HUES64 (cell line): ENCODE data around the gene SLC41A3.
"Not testable (repeated sequence)": the region's sequence is repeated elsewhere in the genome, so short reads cannot be mapped to it uniquely, and the experiment has no call there.

Source experiments
- H3K27ac ChIP-seq: 2 replicates; pipeline ENCODE4 v1.7.0; 2013; ENCODE audit warnings: low read depth, low read length, inconsistent platforms
- H3K27me3 ChIP-seq: 2 replicates; pipeline ENCODE4 v1.6.1; 2013; ENCODE audit warnings: mild to moderate bottlenecking, low read length; ENCODE audit not compliant: insufficient read depth
- H3K36me3 ChIP-seq: 2 replicates; pipeline ENCODE4 v1.6.1; 2013; ENCODE audit warnings: mild to moderate bottlenecking, low read length; ENCODE audit not compliant: insufficient read depth
- H3K4me1 ChIP-seq: 2 replicates; pipeline ENCODE4 v1.6.1; 2013; ENCODE audit warnings: mild to moderate bottlenecking, low read length, moderate library complexity; ENCODE audit not compliant: insufficient read depth
- H3K4me3 ChIP-seq: 2 replicates; pipeline ENCODE4 v1.5.1; 2013; ENCODE audit warnings: mild to moderate bottlenecking, low read length, moderate library complexity
- H3K9ac ChIP-seq: 2 replicates; pipeline ENCODE4 v1.6.1; 2013; ENCODE audit warnings: mild to moderate bottlenecking, low read depth, low read length
- H3K9me3 ChIP-seq: 2 replicates; pipeline ENCODE4 v1.6.1; 2013; ENCODE audit warnings: low read depth, low read length; ENCODE audit not compliant: insufficient read depth
- WGBS: fragments of 150-250, 120-280 bp; methylation state at CpG from one replicate; pipeline ENCODE4 v1.1.7; 2013; ENCODE audit warnings: missing lambda C conversion rate; 5-methylcytosine and 5-hydroxymethylcytosine counted together

The SLC41A3 gene

GRCh38 chr3:126078866-126079265 lies 5.1 kb downstream of the SLC41A3 start:
- Histone ChIP-seq H3K4me1 (peaks cover 4% of the 10 kb centered on the region), H3K4me3 (no peak overlapping the region), H3K9ac (no peak overlapping the region), H3K36me3 (no peaks in the 10 kb centered on the region), H3K27ac (no peak overlapping the region), H3K9me3 (no peaks in the 10 kb centered on the region), H3K27me3 (no peaks in the 10 kb centered on the region)
- WGBS = 90% methylated on average over 3 of the region's 4 CpGs

- 97% methylated on average over 11 of the region's 11 CpGs for WGBS
- Histone ChIP-seq H3K27ac (no peak overlapping the region), H3K4me1 (no peaks in the 10 kb centered on the region), H3K9ac (no peak overlapping the region), H3K9me3 (no peaks in the 10 kb centered on the region), H3K4me3 (no peak overlapping the region), H3K27me3 (no peaks in the 10 kb centered on the region), H3K36me3 (no peaks in the 10 kb centered on the region)
Observed at GRCh38 chr3:126077754-126078153, 6.2 kb downstream of the SLC41A3 start.

- Histone ChIP-seq H3K4me1 (no peaks in the 10 kb centered on the region), H3K36me3 (no peaks in the 10 kb centered on the region), H3K4me3 (no peak overlapping the region), H3K9me3 (no peaks in the 10 kb centered on the region), H3K9ac (no peak overlapping the region), H3K27me3 (no peaks in the 10 kb centered on the region), H3K27ac (no peak overlapping the region)
Observed at GRCh38 chr3:126076140-126076539, 7.8 kb downstream of the SLC41A3 start.

GRCh38 chr3:126070146-126070545 lies 13.8 kb downstream of the SLC41A3 start:
- Histone ChIP-seq H3K9me3 (no peaks in the 10 kb centered on the region), H3K9ac (no peak overlapping the region)
- WGBS = 87% methylated on average over 10 of the region's 10 CpGs

GRCh38 chr3:126067959-126068358 lies 16.0 kb downstream of the SLC41A3 start:
- 0 out of 2 replicates have a peak, but pooled peaks cover 2% of the 10 kb centered on the region for H3K4me1 ChIP-seq
- H3K27ac ChIP-seq = no peak overlapping the region
- H3K27me3 ChIP-seq = no peaks in the 10 kb centered on the region
- no peak overlapping the region for H3K4me3 ChIP-seq
- no peak overlapping the region for H3K9ac ChIP-seq
- no peaks in the 10 kb centered on the region for H3K9me3 ChIP-seq
- H3K36me3 ChIP-seq = no peaks in the 10 kb centered on the region
- WGBS = 94% methylated on average over 8 of the region's 8 CpGs

More at GRCh38 chr3:126070146-126070545, 13.8 kb downstream of the SLC41A3 start:
- H3K4me1 ChIP-seq = 0 out of 2 replicates have a peak, but pooled peaks cover 2% of the 10 kb centered on the region
- no peaks in the 10 kb centered on the region for H3K27me3 ChIP-seq
- no peak overlapping the region for H3K4me3 ChIP-seq
- H3K36me3 ChIP-seq = no peaks in the 10 kb centered on the region
- no peak overlapping the region for H3K27ac ChIP-seq

- H3K27ac ChIP-seq, H3K9me3 ChIP-seq, H3K4me3 ChIP-seq, H3K36me3 ChIP-seq, H3K4me1 ChIP-seq, H3K27me3 ChIP-seq, H3K9ac ChIP-seq: not testable (repeated sequence)
- 88% methylated on average over 6 of the region's 6 CpGs for WGBS
Observed at GRCh38 chr3:126066676-126067075, 17.2 kb downstream of the SLC41A3 start.

- WGBS = 89% methylated on average over 3 of the region's 3 CpGs
- H3K9me3 ChIP-seq = no peaks in the 10 kb centered on the region
- no peak overlapping the region for H3K9ac ChIP-seq
- H3K27ac ChIP-seq = no peak overlapping the region
- no peaks in the 10 kb centered on the region for H3K36me3 ChIP-seq
- no peaks in the 10 kb centered on the region for H3K27me3 ChIP-seq
- H3K4me1 ChIP-seq = 0 out of 2 replicates have a peak, but pooled peaks cover 2% of the 10 kb centered on the region
- no peak overlapping the region for H3K4me3 ChIP-seq
Observed at GRCh38 chr3:126065876-126066275, 18.0 kb downstream of the SLC41A3 start.

- Histone ChIP-seq H3K36me3 (no peaks in the 10 kb centered on the region), H3K4me3 (no peak overlapping the region), H3K4me1 (0 out of 2 replicates have a peak, but pooled peaks cover 2% of the 10 kb centered on the region), H3K27me3 (no peaks in the 10 kb centered on the region), H3K9me3 (no peaks in the 10 kb centered on the region), H3K9ac (no peak overlapping the region), H3K27ac (no peak overlapping the region)
- WGBS = 81% methylated on average over 10 of the region's 10 CpGs
Observed at GRCh38 chr3:126064627-126065258, 19.2 kb downstream of the SLC41A3 start.

- Histone ChIP-seq H3K9ac (no peak overlapping the region), H3K9me3 (no peaks in the 10 kb centered on the region), H3K27ac (no peak overlapping the region), H3K36me3 (no peaks in the 10 kb centered on the region), H3K4me1 (0 out of 2 replicates have a peak, but pooled peaks cover 2% of the 10 kb centered on the region), H3K4me3 (no peak overlapping the region), H3K27me3 (no peaks in the 10 kb centered on the region)
- WGBS = 92% methylated on average over 8 of the region's 8 CpGs
Observed at GRCh38 chr3:126063358-126063965, 20.5 kb downstream of the SLC41A3 start.

GRCh38 chr3:126061301-126062032 lies 22.5 kb downstream of the SLC41A3 start:
- no peak overlapping the region for H3K9ac ChIP-seq
- WGBS = 92% methylated on average over 8 of the region's 8 CpGs
- H3K4me3 ChIP-seq = no peak overlapping the region
- H3K4me1 ChIP-seq = no peaks in the 10 kb centered on the region
- no peaks in the 10 kb centered on the region for H3K9me3 ChIP-seq
- H3K27ac ChIP-seq = no peak overlapping the region
- no peaks in the 10 kb centered on the region for H3K27me3 ChIP-seq
- no peaks in the 10 kb centered on the region for H3K36me3 ChIP-seq

GRCh38 chr3:126060613-126061145 lies 23.2 kb downstream of the SLC41A3 start:
- Histone ChIP-seq H3K36me3 (no peaks in the 10 kb centered on the region), H3K9me3 (no peaks in the 10 kb centered on the region), H3K9ac (no peak overlapping the region), H3K27me3 (no peaks in the 10 kb centered on the region), H3K4me3 (no peak overlapping the region), H3K4me1 (no peaks in the 10 kb centered on the region), H3K27ac (no peak overlapping the region)
- 92% methylated on average over 7 of the region's 7 CpGs for WGBS
